MM.1S (cell line): Measurements from ENCODE around the gene POFUT1.

Experiments used
- DNase-seq: peaks from one replicate; pipeline ENCODE4 v3.0.0-alpha.2; 2015
- H2AFZ ChIP-seq: fragments of 300-600 bp; sonication (generic); 2 replicates; pipeline ENCODE4 v1.6.0; 2016; ENCODE audit warnings: antibody characterized with exemption, low read length
- H3F3A ChIP-seq: fragments of 300-600 bp; sonication (generic); 2 replicates; pipeline ENCODE4 v1.6.1; 2016; ENCODE audit warnings: mild to moderate bottlenecking, antibody characterized with exemption, low read length, moderate library complexity, mixed read lengths; ENCODE audit not compliant: insufficient read depth
- H3K27ac ChIP-seq: fragments of 300-600 bp; sonication (generic); 2 replicates; pipeline ENCODE4 v1.5.1; 2016; ENCODE audit warnings: mild to moderate bottlenecking, low read length
- H3K27me3 ChIP-seq: fragments of 300-600 bp; sonication (generic); replicated peaks from 2 replicates; pipeline ENCODE4 v1.6.0; 2016; ENCODE audit warnings: low read length; ENCODE audit not compliant: insufficient read depth
- H3K36me3 ChIP-seq: fragments of 300-600 bp; sonication (generic); replicated peaks from 2 replicates; pipeline ENCODE4 v1.6.1; 2016; ENCODE audit warnings: mild to moderate bottlenecking, low read length, mixed read lengths; ENCODE audit not compliant: insufficient read depth
- H3K4me1 ChIP-seq: fragments of 300-600 bp; sonication (generic); 2 replicates; pipeline ENCODE4 v1.6.1; 2016; ENCODE audit warnings: low read length, mixed read lengths
- H3K4me2 ChIP-seq: fragments of 300-600 bp; sonication (generic); 2 replicates; pipeline ENCODE4 v1.6.0; 2016; ENCODE audit warnings: low read depth, low read length
- H3K4me3 ChIP-seq: fragments of 300-600 bp; sonication (generic); 2 replicates; pipeline ENCODE4 v1.5.1; 2016; ENCODE audit warnings: low read length, mixed read lengths
- H3K79me2 ChIP-seq: fragments of 300-600 bp; sonication (generic); 2 replicates; pipeline ENCODE4 v1.6.1; 2016; ENCODE audit warnings: mixed run types, low read length, mixed read lengths
- H3K9ac ChIP-seq: fragments of 300-600 bp; sonication (generic); 2 replicates; pipeline ENCODE4 v1.6.1; 2016; ENCODE audit warnings: low read length, mixed read lengths
- H3K9me2 ChIP-seq: fragments of 300-600 bp; sonication (generic); replicated peaks from 2 replicates; pipeline ENCODE4 v1.6.1; 2016; ENCODE audit warnings: mild to moderate bottlenecking, low read length, mixed read lengths; ENCODE audit not compliant: insufficient read depth
- H3K9me3 ChIP-seq: fragments of 300-600 bp; sonication (generic); replicated peaks from 2 replicates; pipeline ENCODE4 v1.6.1; 2016; ENCODE audit warnings: mild to moderate bottlenecking, low read length, mixed read lengths; ENCODE audit not compliant: insufficient read depth
- H4K20me1 ChIP-seq: fragments of 300-600 bp; sonication (generic); 2 replicates; pipeline ENCODE4 v1.6.1; 2016; ENCODE audit warnings: mild to moderate bottlenecking, low read length, moderate library complexity, mixed read lengths; ENCODE audit not compliant: insufficient read depth
- EZH2 ChIP-seq: fragments of 300-600 bp; sonication (generic); optimal IDR thresholded peaks from 2 replicates; pipeline ENCODE3; 2017; ENCODE audit warnings: low read depth, mild to moderate bottlenecking, antibody characterized with exemption, low read length, mixed read lengths
- EZH2phosphoT487 ChIP-seq: fragments of 300-600 bp; sonication (generic); IDR thresholded peaks from 2 replicates; pipeline ENCODE4 v1.6.1; 2018; ENCODE audit warnings: antibody characterized with exemption, low read length
- TF ChIP-seq, protein P1 (sequence below): fragments of 300-600 bp; sonication (generic); IDR thresholded peaks from 2 replicates; pipeline ENCODE4 v1.5.1; 2016; ENCODE audit warnings: antibody characterized with exemption, low read length, mixed read lengths

Gene POFUT1

DNA sequence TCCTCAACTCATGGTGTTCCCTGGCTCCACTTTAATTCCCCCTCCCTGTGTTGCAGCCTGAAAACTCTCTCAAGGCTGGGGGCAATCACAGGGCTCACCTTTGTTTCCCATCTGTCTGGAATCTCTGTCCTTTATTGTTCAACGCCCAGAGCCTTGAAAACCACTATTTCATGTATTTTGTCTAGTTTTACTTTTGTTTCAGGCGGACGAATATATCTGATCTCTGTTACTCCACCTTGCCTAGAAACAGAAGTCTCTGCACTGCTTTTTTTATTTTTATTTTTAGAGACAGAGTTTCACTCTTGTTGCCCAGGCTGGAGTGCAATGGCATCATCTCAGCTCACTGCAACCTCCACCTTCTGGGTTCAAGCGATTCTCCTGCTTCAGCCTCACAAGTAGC is 27.7 kb upstream of the POFUT1 start:
- no peaks in the 10 kb centered on the region for H3K79me2 ChIP-seq
- H3K9ac ChIP-seq = peak overlapping the region; percentile 46; the same call in 1 of the 2 replicates
- peaks cover 7% of the 10 kb centered on the region for H3K4me1 ChIP-seq
- H3K36me3 ChIP-seq = no peaks in the 10 kb centered on the region
- H3K4me2 ChIP-seq = peak overlapping the region; percentile 91
- H2AFZ ChIP-seq = peak overlapping the region; percentile 94
- peak overlapping the region; percentile 83 for H3K27ac ChIP-seq
- no peaks in the 10 kb centered on the region for H4K20me1 ChIP-seq
- no peaks in the 10 kb centered on the region for H3K27me3 ChIP-seq
- no peak for TF ChIP-seq EZH2phosphoT487
- TF ChIP-seq, protein P1, sequence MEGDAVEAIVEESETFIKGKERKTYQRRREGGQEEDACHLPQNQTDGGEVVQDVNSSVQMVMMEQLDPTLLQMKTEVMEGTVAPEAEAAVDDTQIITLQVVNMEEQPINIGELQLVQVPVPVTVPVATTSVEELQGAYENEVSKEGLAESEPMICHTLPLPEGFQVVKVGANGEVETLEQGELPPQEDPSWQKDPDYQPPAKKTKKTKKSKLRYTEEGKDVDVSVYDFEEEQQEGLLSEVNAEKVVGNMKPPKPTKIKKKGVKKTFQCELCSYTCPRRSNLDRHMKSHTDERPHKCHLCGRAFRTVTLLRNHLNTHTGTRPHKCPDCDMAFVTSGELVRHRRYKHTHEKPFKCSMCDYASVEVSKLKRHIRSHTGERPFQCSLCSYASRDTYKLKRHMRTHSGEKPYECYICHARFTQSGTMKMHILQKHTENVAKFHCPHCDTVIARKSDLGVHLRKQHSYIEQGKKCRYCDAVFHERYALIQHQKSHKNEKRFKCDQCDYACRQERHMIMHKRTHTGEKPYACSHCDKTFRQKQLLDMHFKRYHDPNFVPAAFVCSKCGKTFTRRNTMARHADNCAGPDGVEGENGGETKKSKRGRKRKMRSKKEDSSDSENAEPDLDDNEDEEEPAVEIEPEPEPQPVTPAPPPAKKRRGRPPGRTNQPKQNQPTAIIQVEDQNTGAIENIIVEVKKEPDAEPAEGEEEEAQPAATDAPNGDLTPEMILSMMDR = no peak
- TF ChIP-seq EZH2 = no peak
- H3K4me3 ChIP-seq = peak overlapping the region; percentile 59
- no peaks in the 10 kb centered on the region for H3K9me2 ChIP-seq
- H3K9me3 ChIP-seq = no peaks in the 10 kb centered on the region
- peaks cover 8% of the 10 kb centered on the region for H3F3A ChIP-seq
- peak; percentile 60 for DNase-seq

DNA sequence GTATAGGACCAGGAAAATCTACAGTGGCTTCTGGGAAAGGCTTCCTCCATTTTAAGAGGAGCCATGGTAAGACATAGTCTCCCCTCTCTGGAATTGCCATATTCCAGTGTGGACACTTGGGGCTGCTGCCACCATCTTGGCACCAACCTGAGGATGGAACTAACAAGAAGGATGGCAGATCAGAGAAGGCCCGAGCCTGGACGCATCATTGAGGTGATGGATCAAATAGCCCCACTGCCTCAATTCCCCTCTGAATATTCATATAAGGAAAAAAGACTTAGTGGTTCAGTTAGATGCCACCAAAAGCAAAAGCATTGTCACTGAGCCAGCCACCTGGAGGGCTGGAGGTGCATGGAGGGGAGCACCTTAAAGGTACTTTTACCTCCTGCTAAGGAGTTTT is 26.1 kb upstream of the POFUT1 start:
- no peak for DNase-seq
- Histone ChIP-seq H3K9ac (no peak overlapping the region), H3K4me3 (no peak overlapping the region), H3F3A (peaks cover 8% of the 10 kb centered on the region), H3K27me3 (no peaks in the 10 kb centered on the region), H3K27ac (no peak overlapping the region), H3K9me3 (no peaks in the 10 kb centered on the region), H3K36me3 (no peaks in the 10 kb centered on the region), H3K4me2 (no peak overlapping the region), H3K4me1 (peaks cover 7% of the 10 kb centered on the region), H4K20me1 (no peaks in the 10 kb centered on the region), H3K9me2 (no peaks in the 10 kb centered on the region), H3K79me2 (no peaks in the 10 kb centered on the region), H2AFZ (no peak overlapping the region)
- TF ChIP-seq, protein P1 = no peak
- TF ChIP-seq EZH2phosphoT487 = no peak
- TF ChIP-seq EZH2 = no peak

DNA sequence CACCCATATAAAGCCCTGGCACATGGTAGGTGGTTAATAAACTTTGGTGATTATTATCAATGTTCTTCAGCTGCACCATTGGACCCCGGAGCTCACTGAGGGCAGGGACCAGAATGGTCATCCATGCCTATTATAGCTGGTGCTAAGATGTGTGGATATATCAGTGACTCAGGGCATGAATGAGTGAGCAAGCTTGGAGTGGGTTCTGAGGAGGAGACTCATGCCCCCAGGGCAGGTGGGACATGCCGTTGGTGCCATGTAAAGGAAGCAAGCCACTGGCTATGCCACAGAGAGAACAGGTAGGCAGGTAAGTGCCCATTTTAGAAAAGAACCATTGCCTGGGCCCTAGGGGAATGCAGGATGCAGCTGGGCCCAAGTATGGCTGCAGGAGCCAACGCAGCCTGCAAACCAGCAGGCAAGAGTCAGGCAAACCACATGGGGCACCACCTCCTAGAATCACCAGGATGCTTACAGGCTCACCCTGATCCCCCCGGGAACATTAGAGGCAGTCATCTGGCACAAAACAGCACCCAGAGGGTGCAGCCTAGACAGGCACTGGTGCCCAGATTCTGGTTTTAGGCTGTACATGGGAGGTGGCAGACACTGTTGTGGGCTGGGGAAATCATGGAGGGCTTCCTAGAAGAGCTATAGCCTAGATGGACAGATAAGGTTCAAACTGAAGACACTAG is 23.6 kb upstream of the POFUT1 start:
- Histone ChIP-seq H2AFZ (no peak overlapping the region), H3K36me3 (no peaks in the 10 kb centered on the region), H3K9me3 (no peaks in the 10 kb centered on the region), H3K4me1 (peaks cover 7% of the 10 kb centered on the region), H3F3A (peaks cover 8% of the 10 kb centered on the region), H3K4me3 (no peak overlapping the region), H3K9me2 (no peaks in the 10 kb centered on the region), H3K4me2 (no peak overlapping the region), H3K9ac (no peak overlapping the region), H4K20me1 (no peaks in the 10 kb centered on the region), H3K27ac (no peak overlapping the region), H3K27me3 (no peaks in the 10 kb centered on the region), H3K79me2 (no peaks in the 10 kb centered on the region)
- DNase-seq = no peak
- TF ChIP-seq EZH2 (no peak), EZH2phosphoT487 (no peak)
- TF ChIP-seq, protein P1 = no peak
